ENCODE results near the gene E4F1.

DNA sequence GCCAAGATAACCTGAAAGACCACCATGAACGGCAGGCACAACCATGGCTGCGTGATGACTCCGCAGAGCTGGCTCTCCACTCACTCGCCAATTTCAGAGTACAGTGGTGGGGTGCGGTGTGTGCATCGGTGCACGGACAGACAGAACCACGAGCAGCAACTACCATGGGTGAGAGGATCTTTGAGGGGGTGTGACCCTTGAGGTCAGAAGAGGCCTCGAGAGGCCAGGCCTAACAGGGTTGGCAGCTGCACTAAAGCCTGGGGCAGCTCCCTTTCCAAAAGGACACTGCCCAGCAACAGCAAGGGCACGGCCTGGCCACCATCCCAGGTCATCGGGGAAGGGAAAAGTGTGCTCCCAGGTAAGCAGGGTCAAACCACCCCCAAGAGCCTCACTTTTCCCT lies 29.9 kb downstream of the E4F1 start:
- TF ChIP-seq YY1 (IDR thresholded peaks at IDR 0.05): no peak
- TF ChIP-seq NR2F2 (IDR thresholded peaks at IDR 0.05): no peak
- no peak for TF ChIP-seq CTCF (IDR thresholded peaks at IDR 0.05; ENCODE audit: low read depth, low read length, missing input control)
